ENCODE results near the gene KIF13A. TPM values are rescaled to one million over a fixed set of nuclear protein-coding genes. Genes with fewer than 3 reads are reported as not detected.
"Not testable (repeated sequence)": the region's sequence is repeated elsewhere in the genome, so short reads cannot be mapped to it uniquely, and the experiment has no call there.

The KIF13A gene
- 34.1 TPM for polyA plus RNA-seq (ENCODE audit: insufficient read length)

GRCh38 chr6:17987447-17987696 is at the start of gene KIF13A:
Gene KIF13A, minus strand, starts transcription at chr6:17987635. Its CDS starts 172 bp downstream, at chr6:17987463.
- DNase-seq (ENCODE audit: low read depth) = no peak

- DNase-seq (ENCODE audit: low read depth) = no peak
Observed at GRCh38 chr6:18036781-18037180, 49.3 kb upstream of the KIF13A start.

- no peak for DNase-seq (ENCODE audit: low read depth)
Observed at GRCh38 chr6:18035330-18035854, 48.0 kb upstream of the KIF13A start.

GRCh38 chr6:18034798-18035202 is 47.4 kb upstream of the KIF13A start:
- DNase-seq (ENCODE audit: low read depth) = no peak

GRCh38 chr6:18031680-18032256 is 44.3 kb upstream of the KIF13A start:
- no peak for DNase-seq (ENCODE audit: low read depth)

- no peak for DNase-seq (ENCODE audit: low read depth)
Observed at GRCh38 chr6:18031189-18031588, 43.8 kb upstream of the KIF13A start.

GRCh38 chr6:18028332-18028731 is 40.9 kb upstream of the KIF13A start:
- no peak for DNase-seq (ENCODE audit: low read depth)

- DNase-seq (ENCODE audit: low read depth) = no peak
Observed at GRCh38 chr6:18025596-18025995, 38.2 kb upstream of the KIF13A start.

GRCh38 chr6:18024876-18025275 is 37.4 kb upstream of the KIF13A start:
- no peak for DNase-seq (ENCODE audit: low read depth)

GRCh38 chr6:18023891-18024290 is 36.5 kb upstream of the KIF13A start:
- DNase-seq (ENCODE audit: low read depth) = no peak

- no peak for DNase-seq (ENCODE audit: low read depth)
Observed at GRCh38 chr6:18022398-18023231, 35.2 kb upstream of the KIF13A start.

- DNase-seq (ENCODE audit: low read depth) = no peak
Observed at GRCh38 chr6:18021166-18021850, 33.9 kb upstream of the KIF13A start.

GRCh38 chr6:18020545-18020944 is 33.1 kb upstream of the KIF13A start:
- not testable (repeated sequence) for DNase-seq (ENCODE audit: low read depth)

GRCh38 chr6:18019539-18020534 is 32.4 kb upstream of the KIF13A start:
- no peak for DNase-seq (ENCODE audit: low read depth)

- not testable (repeated sequence) for DNase-seq (ENCODE audit: low read depth)
Observed at GRCh38 chr6:18019133-18019532, 31.7 kb upstream of the KIF13A start.

GRCh38 chr6:18016698-18017097 is 29.3 kb upstream of the KIF13A start:
- no peak for DNase-seq (ENCODE audit: low read depth)

GRCh38 chr6:18016133-18016532 is 28.7 kb upstream of the KIF13A start:
- no peak for DNase-seq (ENCODE audit: low read depth)

- DNase-seq (ENCODE audit: low read depth) = no peak
Observed at GRCh38 chr6:18011287-18011686, 23.9 kb upstream of the KIF13A start.

- DNase-seq (ENCODE audit: low read depth) = not testable (repeated sequence)
Observed at GRCh38 chr6:18010540-18010939, 23.1 kb upstream of the KIF13A start.

GRCh38 chr6:18004256-18004985 is 17.0 kb upstream of the KIF13A start:
- no peak for DNase-seq (ENCODE audit: low read depth)

GRCh38 chr6:17999425-17999824 is 12.0 kb upstream of the KIF13A start:
- DNase-seq (ENCODE audit: low read depth) = no peak

Data from forelimb muscle (tissue), 1 donor.